ENCODE measurements around the gene MPV17L2.

GRCh38 chr19:18149596-18149975 is 43.4 kb upstream of the MPV17L2 start:
- TF ChIP-seq, protein P1, sequence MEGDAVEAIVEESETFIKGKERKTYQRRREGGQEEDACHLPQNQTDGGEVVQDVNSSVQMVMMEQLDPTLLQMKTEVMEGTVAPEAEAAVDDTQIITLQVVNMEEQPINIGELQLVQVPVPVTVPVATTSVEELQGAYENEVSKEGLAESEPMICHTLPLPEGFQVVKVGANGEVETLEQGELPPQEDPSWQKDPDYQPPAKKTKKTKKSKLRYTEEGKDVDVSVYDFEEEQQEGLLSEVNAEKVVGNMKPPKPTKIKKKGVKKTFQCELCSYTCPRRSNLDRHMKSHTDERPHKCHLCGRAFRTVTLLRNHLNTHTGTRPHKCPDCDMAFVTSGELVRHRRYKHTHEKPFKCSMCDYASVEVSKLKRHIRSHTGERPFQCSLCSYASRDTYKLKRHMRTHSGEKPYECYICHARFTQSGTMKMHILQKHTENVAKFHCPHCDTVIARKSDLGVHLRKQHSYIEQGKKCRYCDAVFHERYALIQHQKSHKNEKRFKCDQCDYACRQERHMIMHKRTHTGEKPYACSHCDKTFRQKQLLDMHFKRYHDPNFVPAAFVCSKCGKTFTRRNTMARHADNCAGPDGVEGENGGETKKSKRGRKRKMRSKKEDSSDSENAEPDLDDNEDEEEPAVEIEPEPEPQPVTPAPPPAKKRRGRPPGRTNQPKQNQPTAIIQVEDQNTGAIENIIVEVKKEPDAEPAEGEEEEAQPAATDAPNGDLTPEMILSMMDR (IDR thresholded peaks at IDR 0.05), result no peak
- TF ChIP-seq EP300 (IDR thresholded peaks at IDR 0.05) (no peak), POLR2A (IDR thresholded peaks at IDR 0.05) (no peak)
